ENCODE results near the gene PCDHGB5.
"Not testable (repeated sequence)": the region's sequence is repeated elsewhere in the genome, so short reads cannot be mapped to it uniquely, and the experiment has no call there.

PCDHGB5 gene

GRCh38 chr5:141397756-141398551 lies at the start of gene PCDHGB5:
PCDHGB5 (plus strand) TSS chr5:141397947; CDS start chr5:141398128, 181 bp downstream.
- H3K9ac ChIP-seq (ENCODE audit: insufficient read length); H3K36me3 ChIP-seq (ENCODE audit: insufficient read depth, low read length); DNase-seq (ENCODE audit: low read depth, low spot score); H3K4me3 ChIP-seq; H3K27ac ChIP-seq; H3K9me3 ChIP-seq (ENCODE audit: low read depth, low read length): not testable (repeated sequence)

- TF ChIP-seq FOXP2 (optimal IDR thresholded peaks at IDR 0.05; ENCODE audit: control extremely low read depth, extremely low read length, insufficient read depth) (no peak), POLR2AphosphoS5 (IDR thresholded peaks at IDR 0.05; ENCODE audit: borderline replicate concordance, low read depth, low read length) (no peak), EZH2 (IDR thresholded peaks at IDR 0.05) (no peak)
- DNase-seq (ENCODE audit: low read depth, low spot score), result no peak
- Histone ChIP-seq H3K9ac (ENCODE audit: insufficient read length) (no peak within 1 kb of the TSS), H3K4me3 (peak within 1 kb of the TSS; percentile 21; the same call in 1 of the 2 replicates), H3K36me3 (ENCODE audit: insufficient read depth, low read length) (no peaks in the 10 kb centered on the region), H3K27ac (no peak within 1 kb of the TSS), H3K9me3 (ENCODE audit: low read depth, low read length) (no peaks in the 10 kb centered on the region; the same call in 1 of the 2 replicates)
Observed at GRCh38 chr5:141349917-141350619, 47.7 kb upstream of the PCDHGB5 start, which contains the start of gene PCDHGB1. PCDHGB1 (plus strand) TSS chr5:141350099; CDS start chr5:141350261, 162 bp downstream.

- Histone ChIP-seq H3K4me3 (no peak overlapping the region), H3K36me3 (ENCODE audit: insufficient read depth, low read length) (no peaks in the 10 kb centered on the region), H3K9ac (ENCODE audit: insufficient read length) (no peak overlapping the region), H3K9me3 (ENCODE audit: low read depth, low read length) (no peaks in the 10 kb centered on the region; the same call in 1 of the 2 replicates), H3K27ac (no peak overlapping the region)
- no peak for DNase-seq (ENCODE audit: low read depth, low spot score)
- no peak for TF ChIP-seq POLR2AphosphoS5 (IDR thresholded peaks at IDR 0.05; ENCODE audit: borderline replicate concordance, low read depth, low read length)
- no peak for TF ChIP-seq FOXP2 (optimal IDR thresholded peaks at IDR 0.05; ENCODE audit: control extremely low read depth, extremely low read length, insufficient read depth)
- no peak for TF ChIP-seq EZH2 (IDR thresholded peaks at IDR 0.05)
Observed at GRCh38 chr5:141351591-141351990, 46.2 kb upstream of the PCDHGB5 start.

GRCh38 chr5:141354900-141355469 lies 42.8 kb upstream of the PCDHGB5 start, which contains the start of gene PCDHGA4:
PCDHGA4 (plus strand) TSS chr5:141355021; CDS start chr5:141355108, 87 bp downstream.
- H3K4me3 ChIP-seq, result no peak within 1 kb of the TSS
- TF ChIP-seq EZH2 (IDR thresholded peaks at IDR 0.05), result no peak
- no peak for TF ChIP-seq POLR2AphosphoS5 (IDR thresholded peaks at IDR 0.05; ENCODE audit: borderline replicate concordance, low read depth, low read length)
- TF ChIP-seq FOXP2 (optimal IDR thresholded peaks at IDR 0.05; ENCODE audit: control extremely low read depth, extremely low read length, insufficient read depth), result no peak
- no peaks in the 10 kb centered on the region; the same call in 1 of the 2 replicates for H3K9me3 ChIP-seq (ENCODE audit: low read depth, low read length)
- DNase-seq (ENCODE audit: low read depth, low spot score), result no peak
- H3K36me3 ChIP-seq (ENCODE audit: insufficient read depth, low read length), result no peaks in the 10 kb centered on the region
- no peak within 1 kb of the TSS for H3K27ac ChIP-seq
- H3K9ac ChIP-seq (ENCODE audit: insufficient read length), result no peak within 1 kb of the TSS

GRCh38 chr5:141355641-141356040 lies 42.1 kb upstream of the PCDHGB5 start:
- TF ChIP-seq EZH2 (IDR thresholded peaks at IDR 0.05) (no peak), POLR2AphosphoS5 (IDR thresholded peaks at IDR 0.05; ENCODE audit: borderline replicate concordance, low read depth, low read length) (no peak), FOXP2 (optimal IDR thresholded peaks at IDR 0.05; ENCODE audit: control extremely low read depth, extremely low read length, insufficient read depth) (no peak)
- Histone ChIP-seq H3K9me3 (ENCODE audit: low read depth, low read length) (no peaks in the 10 kb centered on the region; the same call in 1 of the 2 replicates), H3K4me3 (no peak overlapping the region), H3K36me3 (ENCODE audit: insufficient read depth, low read length) (no peaks in the 10 kb centered on the region), H3K9ac (ENCODE audit: insufficient read length) (no peak overlapping the region), H3K27ac (no peak overlapping the region)
- DNase-seq (ENCODE audit: low read depth, low spot score), result no peak

- Histone ChIP-seq H3K27ac (no peak overlapping the region), H3K9ac (ENCODE audit: insufficient read length) (no peak overlapping the region), H3K36me3 (ENCODE audit: insufficient read depth, low read length) (no peaks in the 10 kb centered on the region), H3K4me3 (no peak overlapping the region), H3K9me3 (ENCODE audit: low read depth, low read length) (no peaks in the 10 kb centered on the region; the same call in 1 of the 2 replicates)
- no peak for DNase-seq (ENCODE audit: low read depth, low spot score)
- TF ChIP-seq EZH2 (IDR thresholded peaks at IDR 0.05) (no peak), FOXP2 (optimal IDR thresholded peaks at IDR 0.05; ENCODE audit: control extremely low read depth, extremely low read length, insufficient read depth) (no peak), POLR2AphosphoS5 (IDR thresholded peaks at IDR 0.05; ENCODE audit: borderline replicate concordance, low read depth, low read length) (no peak)
Observed at GRCh38 chr5:141356133-141356532, 41.6 kb upstream of the PCDHGB5 start.

- no peak overlapping the region for H3K4me3 ChIP-seq
- no peak for DNase-seq (ENCODE audit: low read depth, low spot score)
- no peak overlapping the region for H3K9ac ChIP-seq (ENCODE audit: insufficient read length)
- H3K27ac ChIP-seq, result no peak overlapping the region
- no peaks in the 10 kb centered on the region for H3K36me3 ChIP-seq (ENCODE audit: insufficient read depth, low read length)
- TF ChIP-seq POLR2AphosphoS5 (IDR thresholded peaks at IDR 0.05; ENCODE audit: borderline replicate concordance, low read depth, low read length) (no peak), FOXP2 (optimal IDR thresholded peaks at IDR 0.05; ENCODE audit: control extremely low read depth, extremely low read length, insufficient read depth) (no peak), EZH2 (IDR thresholded peaks at IDR 0.05) (no peak)
- no peaks in the 10 kb centered on the region; the same call in 1 of the 2 replicates for H3K9me3 ChIP-seq (ENCODE audit: low read depth, low read length)
Observed at GRCh38 chr5:141356950-141357349, 40.8 kb upstream of the PCDHGB5 start.
